HCT116 (cell line): ENCODE data around the gene USP21. TPM values are rescaled to one million over a fixed set of nuclear protein-coding genes. Genes with fewer than 3 reads are reported as not detected.

Experiments used
- ATAC-seq: fragments of 200-7000 bp; cut with Tn5 transposase; 2 replicates; pipeline ENCODE4 v1.9.1; 2020; ENCODE audit warnings: mild to moderate bottlenecking, moderate library complexity
- BruUV-seq: library from RNA; stranded (reverse); fragments of 400-500 nt; replicated peaks from 2 replicates; lab custom pipeline; 2021; lab: Mats Ljungman, UMichigan
- CTCF ChIA-PET: fragments of 300-600 bp; sonication (Branson Sonifier 250); formaldehyde crosslinking; loops from one replicate; lab custom pipeline; 2021; ENCODE audit warnings: antibody characterized with exemption; lab: Charles Lee
- POLR2A ChIA-PET: fragments of 300-600, 350-600 bp; sonication (Branson Sonifier 250); formaldehyde crosslinking; loops from one replicate; lab custom pipeline; 2021; ENCODE audit warnings: antibody characterized with exemption; lab: Charles Lee
- RAD21 ChIA-PET, 2 experiments: fragments of 300-600 bp; sonication (Branson Sonifier 250); formaldehyde crosslinking; loops; one replicate each; lab custom pipeline; 2023; ENCODE audit warnings: low total read pairs in 2 of 2; ENCODE audit not compliant: uncharacterized antibody in 2 of 2, unreplicated experiment in 2 of 2, low non-redundant PET in 1 of 2; lab: Charles Lee
- DNase-seq: peaks from one replicate; pipeline ENCODE4 v3.0.0-alpha.2; 2010; ENCODE audit warnings: low read depth, low spot score
- H2AFZ ChIP-seq: fragments of 200-600 bp; shearing (Covaris generic), sonication (generic); 2 replicates; pipeline ENCODE4 v1.6.1; 2017; ENCODE audit warnings: low read depth, mixed run types, mixed read lengths, antibody characterized with exemption, low read length; ENCODE audit not compliant: poor library complexity, severe bottlenecking
- H3K27ac ChIP-seq: 2 replicates; pipeline ENCODE4 v1.5.1; 2012; ENCODE audit warnings: low read depth, low read length
- H3K27me3 ChIP-seq: fragments of 200-600 bp; sonication (generic); 2 replicates; pipeline ENCODE4 v1.6.1; 2016; ENCODE audit warnings: mixed run types, low read length, mixed read lengths; ENCODE audit not compliant: insufficient read depth
- H3K36me3 ChIP-seq, 2 experiments: fragments of 200-500 bp in 1 of 2; fragments of 200-600 bp in 1 of 2; sonication (Bioruptor generic) in 1 of 2; sonication (generic) in 1 of 2; 2 replicates each; pipeline versions ENCODE4 v1.5.1 to v1.6.1; 2014 to 2016; ENCODE audit warnings: low read length in 2 of 2, inconsistent platforms in 1 of 2, mixed read lengths in 1 of 2, mixed run types in 1 of 2; ENCODE audit not compliant: insufficient read depth in 2 of 2, control insufficient read depth in 1 of 2
- H3K4me1 ChIP-seq, 2 experiments: fragments of 200-600 bp in 1 of 2; sonication (generic) in 1 of 2; 2 replicates each; pipeline versions ENCODE4 v1.5.1 to v1.6.1; 2012 to 2017; ENCODE audit warnings: low read length in 2 of 2, inconsistent platforms in 1 of 2, mild to moderate bottlenecking in 1 of 2, mixed read lengths in 1 of 2, mixed run types in 1 of 2, moderate library complexity in 1 of 2; ENCODE audit not compliant: insufficient read depth in 2 of 2, control insufficient read depth in 1 of 2
- H3K4me2 ChIP-seq: fragments of 200-600 bp; sonication (generic); 2 replicates; pipeline ENCODE4 v1.6.1; 2017; ENCODE audit warnings: mixed run types, low read length, mixed read lengths
- H3K4me3 ChIP-seq, 2 experiments: fragments of 200-600 bp in 1 of 2; sonication (generic) in 1 of 2; replicated peaks in 1 of 2; 2 replicates each; pipeline ENCODE4 v1.5.1; 2011 to 2016; ENCODE audit warnings: low read length in 2 of 2, control low read depth in 1 of 2, low read depth in 1 of 2, mild to moderate bottlenecking in 1 of 2, mixed read lengths in 1 of 2, mixed run types in 1 of 2
- H3K79me2 ChIP-seq: fragments of 200-600 bp; sonication (generic); 2 replicates; pipeline ENCODE4 v1.6.1; 2017; ENCODE audit warnings: mild to moderate bottlenecking, mixed run types, low read length, moderate library complexity, mixed read lengths; ENCODE audit not compliant: insufficient read depth
- H3K9ac ChIP-seq: fragments of 200-600 bp; sonication (generic); 2 replicates; pipeline ENCODE4 v1.6.1; 2016; ENCODE audit warnings: low read length, mixed read lengths
- H3K9me2 ChIP-seq: fragments of 200-600 bp; sonication (generic), shearing (Covaris generic); 2 replicates; pipeline ENCODE4 v1.6.1; 2017; ENCODE audit warnings: mixed run types, mild to moderate bottlenecking, moderate library complexity; ENCODE audit not compliant: insufficient read depth
- H3K9me3 ChIP-seq, 2 experiments: fragments of 200-500 bp in 1 of 2; fragments of 200-600 bp in 1 of 2; sonication (Bioruptor generic) in 1 of 2; sonication (generic) in 1 of 2; 2 replicates each; pipeline ENCODE4 v1.6.1; 2014 to 2017; ENCODE audit warnings: low read length in 2 of 2, mixed read lengths in 2 of 2, inconsistent platforms in 1 of 2, low read depth in 1 of 2, mild to moderate bottlenecking in 1 of 2, mixed run types in 1 of 2, moderate library complexity in 1 of 2; ENCODE audit not compliant: control insufficient read depth in 1 of 2, insufficient read depth in 1 of 2
- H4K20me1 ChIP-seq: fragments of 200-600 bp; sonication (generic), shearing (Covaris generic); 2 replicates; pipeline ENCODE4 v1.6.1; 2017; ENCODE audit warnings: mixed run types, mild to moderate bottlenecking, moderate library complexity; ENCODE audit not compliant: insufficient read depth
- CBX3 ChIP-seq: IDR thresholded peaks from 2 replicates; pipeline ENCODE4 v1.6.1; 2012; ENCODE audit warnings: low read depth
- CEBPB ChIP-seq: IDR thresholded peaks from 2 replicates; pipeline ENCODE4 v1.6.1; 2012; ENCODE audit warnings: low read depth
- ELF1 ChIP-seq: IDR thresholded peaks from 2 replicates; pipeline ENCODE4 v1.6.1; 2012; ENCODE audit warnings: low read depth, borderline replicate concordance
- EZH2 ChIP-seq: fragments of 200-600 bp; sonication (generic); IDR thresholded peaks from 2 replicates; pipeline ENCODE4 v1.6.1; 2017; ENCODE audit warnings: antibody characterized with exemption, mixed run types
- EZH2phosphoT487 ChIP-seq: fragments of 200-600 bp; IDR thresholded peaks from 2 replicates; pipeline ENCODE4 v1.6.1; 2018; ENCODE audit warnings: antibody characterized with exemption, borderline replicate concordance
- FOSL1 ChIP-seq: IDR thresholded peaks from 2 replicates; pipeline ENCODE4 v1.6.1; 2012; ENCODE audit warnings: low read depth
- JUND ChIP-seq: IDR thresholded peaks from 2 replicates; pipeline ENCODE4 v1.6.1; 2012
- RAD21 ChIP-seq: IDR thresholded peaks from 2 replicates; pipeline ENCODE4 v1.6.1; 2012; ENCODE audit warnings: low read depth, mild to moderate bottlenecking
- SP1 ChIP-seq: IDR thresholded peaks from 2 replicates; pipeline ENCODE4 v1.6.1; 2012; ENCODE audit warnings: low read depth
- SRF ChIP-seq: IDR thresholded peaks from 2 replicates; pipeline ENCODE4 v1.6.1; 2012; ENCODE audit warnings: low read depth
- TCF7L2 ChIP-seq: IDR thresholded peaks from 2 replicates; pipeline ENCODE4 v1.7.0; 2011; ENCODE audit warnings: borderline replicate concordance, inconsistent platforms; ENCODE audit not compliant: insufficient read depth, insufficient read length; ENCODE audit errors: extremely low read depth
- ZNF274 ChIP-seq: fragments of 200-500 bp; sonication (Bioruptor generic); IDR thresholded peaks from 2 replicates; pipeline ENCODE4 v1.6.1; 2014; ENCODE audit warnings: mild to moderate bottlenecking, low read depth, low read length, inconsistent platforms
- intact Hi-C: fragments of 100-400 bp; cut with micrococcal nuclease; formaldehyde crosslinking; loops from 2 replicates; pipeline ENCODE4 v1.10.0; 2022
- total RNA-seq: library from RNA; stranded (reverse); gene quantifications from one replicate; pipeline ENCODE4 v1.2.1, GENCODE V29; 2021; ENCODE audit not compliant: unreplicated experiment
- TF ChIP-seq, protein P1 (sequence below): IDR thresholded peaks from 2 replicates; pipeline ENCODE4 v1.6.1; 2012; ENCODE audit warnings: low read depth
- TF ChIP-seq, protein P2 (sequence below), 3 experiments: fragments of 200-600 bp in 1 of 3; sonication (generic) in 1 of 3; IDR thresholded peaks in 2 of 3; conservative IDR thresholded peaks in 1 of 3; 2 replicates each; pipeline ENCODE4 v1.5.1; 2012 to 2017; ENCODE audit warnings: low read depth in 2 of 3, low read length in 2 of 3, antibody characterized with exemption in 1 of 3, borderline replicate concordance in 1 of 3, control low read depth in 1 of 3, mild to moderate bottlenecking in 1 of 3, mixed read lengths in 1 of 3, mixed run types in 1 of 3, moderate library complexity in 1 of 3; ENCODE audit not compliant: insufficient read depth in 1 of 3

USP21 gene
- total RNA-seq, 1 experiment from 2014 or later, result 22.1 TPM

DNA sequence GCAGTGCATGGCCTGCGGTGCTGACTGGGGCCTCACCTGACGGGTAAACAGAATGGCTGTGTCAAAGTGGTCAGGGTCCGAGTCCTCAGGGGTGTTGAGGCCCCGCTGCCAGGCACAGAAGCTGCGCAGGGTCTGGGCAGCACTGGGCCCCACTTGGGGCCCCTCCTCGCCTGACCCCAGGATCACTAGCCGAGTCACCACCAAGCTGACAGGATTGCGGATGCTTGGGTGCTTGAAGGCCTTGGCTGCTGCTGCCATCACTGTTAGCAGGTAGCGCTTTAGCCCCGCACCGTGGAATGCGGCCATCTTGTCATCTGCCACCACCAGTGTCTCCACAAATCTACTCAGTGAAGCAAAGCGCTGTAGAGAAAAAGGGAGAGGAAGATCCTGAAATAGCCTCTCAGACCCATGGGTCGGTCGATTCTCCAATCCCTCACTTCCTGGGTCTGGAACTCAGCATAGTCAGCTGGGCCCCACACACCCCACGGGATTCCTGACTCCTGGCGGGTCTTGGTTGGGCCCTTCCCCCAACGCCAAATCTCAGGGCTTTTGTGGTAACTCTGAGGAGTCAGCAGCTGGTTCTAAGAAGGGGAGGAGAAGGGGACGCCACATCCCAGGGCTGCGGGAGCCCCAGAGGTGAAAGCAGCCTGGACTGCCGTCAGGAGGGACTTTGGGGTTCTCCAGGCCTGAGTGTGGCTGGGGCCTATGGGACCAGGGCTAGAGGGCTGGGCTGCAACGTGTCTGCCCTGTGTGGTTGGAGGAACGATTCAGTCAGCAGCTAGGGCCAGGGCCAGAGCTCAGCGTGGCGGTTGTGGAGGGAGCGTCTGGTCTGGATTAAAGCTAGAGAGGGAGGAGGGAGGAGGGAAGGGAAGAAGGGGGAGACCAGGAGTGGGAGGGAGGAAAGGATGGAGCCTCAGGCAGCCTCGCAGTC, 37.5 kb downstream of the USP21 start:
- TF ChIP-seq SP1, result no peak
- intact Hi-C loops, result no loop called here
- Histone ChIP-seq H3K9me3 (no peaks in the 10 kb centered on the region), H3K4me1 (peaks cover 4 to 30% of the 10 kb centered on the region in 2 experiments; a peak in 3 of 4 replicates), H3K27ac (no peak overlapping the region), H3K9ac (no peak overlapping the region), H2AFZ (no peak overlapping the region), H3K79me2 (no peaks in the 10 kb centered on the region), H3K4me3 (no peak overlapping the region), H3K36me3 (no peaks in the 10 kb centered on the region), H3K9me2 (no peaks in the 10 kb centered on the region), H4K20me1 (no peaks in the 10 kb centered on the region), H3K4me2 (no peak overlapping the region), H3K27me3 (no peaks in the 10 kb centered on the region)
- no TSS peak for BruUV-seq
- CTCF ChIA-PET, result no interaction called here
- POLR2A ChIA-PET, result no interaction called here
- RAD21 ChIA-PET, result no interaction called here
- DNase-seq (no peak), ATAC-seq (no peak)

DNA sequence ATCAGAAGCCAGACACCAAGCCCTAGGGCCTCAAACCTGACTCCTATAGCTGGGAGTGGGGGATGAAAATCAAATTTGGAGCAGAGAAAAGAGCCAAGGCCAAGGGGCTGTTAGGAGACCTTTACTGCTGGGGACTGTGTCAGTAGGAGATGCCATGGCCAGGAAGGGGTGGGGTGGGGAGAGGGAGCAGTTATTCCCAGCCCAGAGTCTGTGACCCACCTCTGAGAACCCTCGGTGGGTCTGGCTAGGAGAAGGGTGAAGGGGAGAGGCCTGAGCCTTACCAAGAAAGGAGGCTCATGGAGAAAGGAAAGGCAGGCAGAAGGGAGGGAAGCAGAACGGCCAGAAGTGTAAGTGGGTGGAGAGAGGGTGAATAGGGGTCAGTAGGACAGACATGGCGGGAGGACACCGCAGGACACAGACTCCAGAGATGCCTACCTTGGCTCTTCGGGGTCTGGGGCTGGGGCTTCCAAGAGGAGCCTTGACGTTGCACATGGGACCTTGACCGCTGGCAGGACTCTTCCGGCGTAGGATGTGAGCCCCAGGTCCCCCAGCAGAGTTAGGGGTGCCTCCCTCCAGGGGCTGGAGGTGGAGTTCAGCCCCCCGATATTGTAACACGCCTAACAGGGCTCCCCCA, 38.4 kb downstream of the USP21 start:
- no peaks in the 10 kb centered on the region for H3K27me3 ChIP-seq
- no peak overlapping the region for H2AFZ ChIP-seq
- RAD21 ChIA-PET, result no interaction called here
- POLR2A ChIA-PET, result no interaction called here
- H3K4me3 ChIP-seq, result no peak overlapping the region
- no peaks in the 10 kb centered on the region for H3K9me2 ChIP-seq
- no peaks in the 10 kb centered on the region for H3K36me3 ChIP-seq
- no peaks in the 10 kb centered on the region for H4K20me1 ChIP-seq
- no peak for DNase-seq
- TF ChIP-seq EZH2phosphoT487, result no peak
- no peak for TF ChIP-seq FOSL1
- TF ChIP-seq, protein P1, sequence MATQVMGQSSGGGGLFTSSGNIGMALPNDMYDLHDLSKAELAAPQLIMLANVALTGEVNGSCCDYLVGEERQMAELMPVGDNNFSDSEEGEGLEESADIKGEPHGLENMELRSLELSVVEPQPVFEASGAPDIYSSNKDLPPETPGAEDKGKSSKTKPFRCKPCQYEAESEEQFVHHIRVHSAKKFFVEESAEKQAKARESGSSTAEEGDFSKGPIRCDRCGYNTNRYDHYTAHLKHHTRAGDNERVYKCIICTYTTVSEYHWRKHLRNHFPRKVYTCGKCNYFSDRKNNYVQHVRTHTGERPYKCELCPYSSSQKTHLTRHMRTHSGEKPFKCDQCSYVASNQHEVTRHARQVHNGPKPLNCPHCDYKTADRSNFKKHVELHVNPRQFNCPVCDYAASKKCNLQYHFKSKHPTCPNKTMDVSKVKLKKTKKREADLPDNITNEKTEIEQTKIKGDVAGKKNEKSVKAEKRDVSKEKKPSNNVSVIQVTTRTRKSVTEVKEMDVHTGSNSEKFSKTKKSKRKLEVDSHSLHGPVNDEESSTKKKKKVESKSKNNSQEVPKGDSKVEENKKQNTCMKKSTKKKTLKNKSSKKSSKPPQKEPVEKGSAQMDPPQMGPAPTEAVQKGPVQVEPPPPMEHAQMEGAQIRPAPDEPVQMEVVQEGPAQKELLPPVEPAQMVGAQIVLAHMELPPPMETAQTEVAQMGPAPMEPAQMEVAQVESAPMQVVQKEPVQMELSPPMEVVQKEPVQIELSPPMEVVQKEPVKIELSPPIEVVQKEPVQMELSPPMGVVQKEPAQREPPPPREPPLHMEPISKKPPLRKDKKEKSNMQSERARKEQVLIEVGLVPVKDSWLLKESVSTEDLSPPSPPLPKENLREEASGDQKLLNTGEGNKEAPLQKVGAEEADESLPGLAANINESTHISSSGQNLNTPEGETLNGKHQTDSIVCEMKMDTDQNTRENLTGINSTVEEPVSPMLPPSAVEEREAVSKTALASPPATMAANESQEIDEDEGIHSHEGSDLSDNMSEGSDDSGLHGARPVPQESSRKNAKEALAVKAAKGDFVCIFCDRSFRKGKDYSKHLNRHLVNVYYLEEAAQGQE, result no peak
- no peak for TF ChIP-seq ZNF274
- no peak for TF ChIP-seq ELF1
- no peak for TF ChIP-seq SRF
- TF ChIP-seq, protein P2, sequence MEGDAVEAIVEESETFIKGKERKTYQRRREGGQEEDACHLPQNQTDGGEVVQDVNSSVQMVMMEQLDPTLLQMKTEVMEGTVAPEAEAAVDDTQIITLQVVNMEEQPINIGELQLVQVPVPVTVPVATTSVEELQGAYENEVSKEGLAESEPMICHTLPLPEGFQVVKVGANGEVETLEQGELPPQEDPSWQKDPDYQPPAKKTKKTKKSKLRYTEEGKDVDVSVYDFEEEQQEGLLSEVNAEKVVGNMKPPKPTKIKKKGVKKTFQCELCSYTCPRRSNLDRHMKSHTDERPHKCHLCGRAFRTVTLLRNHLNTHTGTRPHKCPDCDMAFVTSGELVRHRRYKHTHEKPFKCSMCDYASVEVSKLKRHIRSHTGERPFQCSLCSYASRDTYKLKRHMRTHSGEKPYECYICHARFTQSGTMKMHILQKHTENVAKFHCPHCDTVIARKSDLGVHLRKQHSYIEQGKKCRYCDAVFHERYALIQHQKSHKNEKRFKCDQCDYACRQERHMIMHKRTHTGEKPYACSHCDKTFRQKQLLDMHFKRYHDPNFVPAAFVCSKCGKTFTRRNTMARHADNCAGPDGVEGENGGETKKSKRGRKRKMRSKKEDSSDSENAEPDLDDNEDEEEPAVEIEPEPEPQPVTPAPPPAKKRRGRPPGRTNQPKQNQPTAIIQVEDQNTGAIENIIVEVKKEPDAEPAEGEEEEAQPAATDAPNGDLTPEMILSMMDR (IDR thresholded peaks at IDR 0.05 in 2 of 3, conservative IDR thresholded peaks at IDR 0.05 in 1 of 3; ENCODE audit: borderline replicate concordance in 1 of 3, insufficient read depth in 1 of 3, low read depth in 2 of 3, low read length in 2 of 3), result no peak
- TF ChIP-seq CEBPB, result no peak
- no peak for TF ChIP-seq EZH2
- TF ChIP-seq TCF7L2, result no peak
- TF ChIP-seq JUND, result no peak
- TF ChIP-seq CBX3, result no peak
- TF ChIP-seq RAD21, result no peak
- peaks cover 4 to 29% of the 10 kb centered on the region in 2 experiments; a peak in 3 of 4 replicates for H3K4me1 ChIP-seq
- no peak overlapping the region for H3K4me2 ChIP-seq
- CTCF ChIA-PET, result no interaction called here
- no peak for ATAC-seq
- no peak overlapping the region for H3K27ac ChIP-seq
- H3K79me2 ChIP-seq, result peaks cover 4% of the 10 kb centered on the region
- H3K9ac ChIP-seq, result no peak overlapping the region
- no peaks in the 10 kb centered on the region for H3K9me3 ChIP-seq
- no TSS peak for BruUV-seq
- intact Hi-C loops, result no loop called here
